ENCODE results near the gene BIRC2. TPM values are rescaled to one million over a fixed set of nuclear protein-coding genes. Genes with fewer than 3 reads are reported as not detected.

BIRC2 gene
- total RNA-seq, 1 experiment from 2014 or later: 36.1 TPM

DNA sequence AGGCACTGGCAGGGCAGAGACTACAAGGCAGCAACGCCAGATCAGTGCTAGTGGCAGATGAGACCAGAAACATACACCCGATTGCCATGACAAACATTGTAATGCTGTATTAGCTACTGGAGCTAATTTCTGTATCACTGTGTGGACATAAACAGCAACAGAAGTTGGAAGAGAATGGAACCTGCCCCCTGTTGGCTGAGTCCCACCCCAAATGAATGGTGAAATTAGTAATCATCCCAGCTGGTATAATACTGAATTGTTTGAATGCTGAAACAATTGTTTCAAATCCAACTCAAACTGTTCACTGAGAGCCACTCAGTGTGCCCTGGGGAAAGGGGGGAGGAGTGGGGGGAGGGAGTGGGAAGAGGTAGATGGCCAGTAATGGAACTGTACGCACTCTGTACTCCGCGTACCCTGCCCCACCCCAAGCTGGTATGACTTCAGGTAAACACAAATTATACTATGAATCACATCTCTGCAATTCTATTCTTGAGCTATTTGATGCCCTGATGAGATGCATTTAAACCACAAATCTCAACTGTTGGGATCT is 40.9 kb upstream of the BIRC2 start:
- DNase-seq (peak; percentile 98), ATAC-seq (peak; percentile 94)
- peak overlapping the region; percentile 65 for H2AFZ ChIP-seq (ENCODE audit: low read length)
- H3K27ac ChIP-seq (ENCODE audit: low read length): peak overlapping the region; percentile 87
- CTCF ChIA-PET: interaction anchor here (0.6 to 1.8 kb wide), 5 partner anchors 13 to 433 kb away, joined by 3 to 35 read pairs (median 4); no protein-coding TSS in a partner anchor
- intact Hi-C loops (cut with micrococcal nuclease): loop anchor here (1.0 to 5.0 kb wide), 4 partner anchors 11 to 860 kb away; partner anchors contain the start of genes BIRC2 and BIRC3
- H3K4me1 ChIP-seq (ENCODE audit: insufficient read depth, low read length): peaks cover 37% of the 10 kb centered on the region
- peaks cover 10% of the 10 kb centered on the region for H3F3A ChIP-seq (ENCODE audit: low read length, unreplicated experiment)
- H3K4me3 ChIP-seq (ENCODE audit: low read length): peak overlapping the region; percentile 55
- no peaks in the 10 kb centered on the region for H4K20me1 ChIP-seq (ENCODE audit: low read length)
- peaks cover 19% of the 10 kb centered on the region for H3K9me3 ChIP-seq (ENCODE audit: low read length)
- no peaks in the 10 kb centered on the region for H3K36me3 ChIP-seq (ENCODE audit: low read depth, low read length)
- H3K9ac ChIP-seq (ENCODE audit: low read length): peak overlapping the region; percentile 49
- POLR2A ChIA-PET (ENCODE audit: unreplicated experiment): interaction anchor here (0.6 to 0.8 kb wide), 3 partner anchors 18 to 391 kb away, joined by 3 to 15 read pairs (median 6); no protein-coding TSS in a partner anchor
- H3K4me2 ChIP-seq (ENCODE audit: low read length): peak overlapping the region; percentile 81
- BruUV-seq (replicated peaks): no TSS peak
- H3K79me2 ChIP-seq (ENCODE audit: low read length): no peaks in the 10 kb centered on the region
- no peaks in the 10 kb centered on the region for H3K9me2 ChIP-seq (replicated peaks; ENCODE audit: low read length)
- H3K27me3 ChIP-seq (ENCODE audit: low read length): no peaks in the 10 kb centered on the region
- no peak for TF ChIP-seq EZH2phosphoT487 (IDR thresholded peaks at IDR 0.05; ENCODE audit: borderline replicate concordance, low read length)
- TF ChIP-seq, protein P1, sequence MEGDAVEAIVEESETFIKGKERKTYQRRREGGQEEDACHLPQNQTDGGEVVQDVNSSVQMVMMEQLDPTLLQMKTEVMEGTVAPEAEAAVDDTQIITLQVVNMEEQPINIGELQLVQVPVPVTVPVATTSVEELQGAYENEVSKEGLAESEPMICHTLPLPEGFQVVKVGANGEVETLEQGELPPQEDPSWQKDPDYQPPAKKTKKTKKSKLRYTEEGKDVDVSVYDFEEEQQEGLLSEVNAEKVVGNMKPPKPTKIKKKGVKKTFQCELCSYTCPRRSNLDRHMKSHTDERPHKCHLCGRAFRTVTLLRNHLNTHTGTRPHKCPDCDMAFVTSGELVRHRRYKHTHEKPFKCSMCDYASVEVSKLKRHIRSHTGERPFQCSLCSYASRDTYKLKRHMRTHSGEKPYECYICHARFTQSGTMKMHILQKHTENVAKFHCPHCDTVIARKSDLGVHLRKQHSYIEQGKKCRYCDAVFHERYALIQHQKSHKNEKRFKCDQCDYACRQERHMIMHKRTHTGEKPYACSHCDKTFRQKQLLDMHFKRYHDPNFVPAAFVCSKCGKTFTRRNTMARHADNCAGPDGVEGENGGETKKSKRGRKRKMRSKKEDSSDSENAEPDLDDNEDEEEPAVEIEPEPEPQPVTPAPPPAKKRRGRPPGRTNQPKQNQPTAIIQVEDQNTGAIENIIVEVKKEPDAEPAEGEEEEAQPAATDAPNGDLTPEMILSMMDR (conservative IDR thresholded peaks at IDR 0.05; ENCODE audit: low read depth, low read length): peak; percentile 63
- TF ChIP-seq EZH2 (IDR thresholded peaks at IDR 0.05; ENCODE audit: low read length, unreplicated experiment): no peak

DNA sequence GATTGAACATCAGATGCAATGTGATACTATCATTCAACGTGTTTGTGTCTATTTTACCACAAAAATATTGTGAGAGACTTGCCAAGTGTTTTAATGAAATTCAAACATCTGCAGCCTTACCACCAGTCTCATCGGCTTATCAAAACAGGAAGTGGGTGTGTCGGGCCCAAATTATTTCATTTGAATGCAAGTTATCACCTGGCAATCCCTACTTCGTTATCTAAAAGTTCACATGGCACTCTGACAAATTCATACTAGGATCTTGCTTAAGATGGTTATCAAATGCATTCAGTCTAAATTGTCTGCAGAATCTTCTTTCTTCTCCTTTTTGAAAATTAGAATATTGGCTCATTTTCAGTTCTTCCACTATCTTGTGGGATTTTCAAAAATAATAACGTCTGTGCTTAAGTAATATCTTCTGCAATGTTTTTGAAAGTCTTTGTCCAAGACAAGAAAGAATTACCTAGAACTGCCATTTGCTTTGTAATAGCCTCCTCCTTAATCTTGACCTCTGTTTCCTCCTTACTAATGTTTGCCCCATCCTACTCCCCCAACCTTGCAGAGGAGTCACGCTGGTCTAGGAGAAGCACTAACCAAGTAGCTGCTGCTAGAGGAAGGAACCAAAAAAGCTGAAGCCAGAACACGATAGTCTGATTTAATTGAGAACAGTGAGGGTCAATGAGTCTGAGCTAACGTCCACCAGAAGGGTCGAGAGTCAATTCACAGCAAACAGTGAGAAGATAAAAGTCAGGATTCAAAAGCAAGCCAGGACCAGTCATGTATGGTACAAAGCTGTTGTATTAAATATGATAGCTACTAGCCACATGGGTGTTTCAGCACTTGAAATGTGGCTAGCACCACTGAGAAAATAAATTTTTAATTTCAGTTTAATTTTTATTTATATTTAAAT is 39.9 kb upstream of the BIRC2 start:
- ChIA-PET CTCF (interaction anchor here (0.6 to 1.8 kb wide), 3 partner anchors 14 to 35 kb away, joined by 4 to 35 read pairs (median 5); no protein-coding TSS in a partner anchor), POLR2A (ENCODE audit: unreplicated experiment) (no interaction called here)
- no peak; the same call in 1 of the 2 replicates for ATAC-seq

More for the DNA sequence above, 39.9 kb upstream of the BIRC2 start:
- Histone ChIP-seq H3K9me3 (ENCODE audit: low read length) (peaks cover 14% of the 10 kb centered on the region; the same call in 1 of the 2 replicates), H2AFZ (ENCODE audit: low read length) (peak overlapping the region; percentile 20), H3K27me3 (ENCODE audit: low read length) (no peaks in the 10 kb centered on the region), H3K4me2 (ENCODE audit: low read length) (peak overlapping the region; percentile 81), H3K9ac (ENCODE audit: low read length) (peak overlapping the region; percentile 11), H4K20me1 (ENCODE audit: low read length) (no peaks in the 10 kb centered on the region), H3K27ac (ENCODE audit: low read length) (peak overlapping the region; percentile 87), H3K79me2 (ENCODE audit: low read length) (no peaks in the 10 kb centered on the region), H3K4me1 (ENCODE audit: insufficient read depth, low read length) (peaks cover 37% of the 10 kb centered on the region), H3F3A (ENCODE audit: low read length, unreplicated experiment) (peaks cover 10% of the 10 kb centered on the region), H3K4me3 (ENCODE audit: low read length) (peak overlapping the region; percentile 55), H3K9me2 (replicated peaks; ENCODE audit: low read length) (no peaks in the 10 kb centered on the region), H3K36me3 (ENCODE audit: low read depth, low read length) (no peaks in the 10 kb centered on the region)
- intact Hi-C loops (cut with micrococcal nuclease): loop anchor here (1.0 to 5.0 kb wide), 4 partner anchors 10 to 861 kb away; partner anchors contain the start of genes BIRC2 and BIRC3
- DNase-seq: no peak
- no TSS peak for BruUV-seq (replicated peaks)
- TF ChIP-seq EZH2 (IDR thresholded peaks at IDR 0.05; ENCODE audit: low read length, unreplicated experiment) (no peak), EZH2phosphoT487 (IDR thresholded peaks at IDR 0.05; ENCODE audit: borderline replicate concordance, low read length) (no peak)
- TF ChIP-seq, protein P1 (conservative IDR thresholded peaks at IDR 0.05; ENCODE audit: low read depth, low read length): no peak
